Anterior cingulate cortex (tissue), 58 donors: ENCODE measurements around the gene FAHD1.
"Not testable (repeated sequence)": the region's sequence is repeated elsewhere in the genome, so short reads cannot be mapped to it uniquely, and the experiment has no call there.

ENCODE experiments used
- DNase-seq, 58 donors: peaks; one replicate each; lab custom pipeline; 2025; lab: John Stamatoyannopoulos, UW

FAHD1 gene

GRCh38 chr16:1876066-1876465 lies 49.1 kb downstream of the FAHD1 start:
- DNase-seq: not testable (repeated sequence)

- no peak for DNase-seq
These were observed 49.5 kb downstream of the FAHD1 start for GRCh38 chr16:1876468-1876867.

- no peak for DNase-seq
These were observed 50.1 kb downstream of the FAHD1 start for GRCh38 chr16:1877089-1877488.

- no peak for DNase-seq
These were observed 50.8 kb downstream of the FAHD1 start for GRCh38 chr16:1877804-1878203.

- DNase-seq: no peak
These were observed 51.2 kb downstream of the FAHD1 start for GRCh38 chr16:1878256-1878655.
